ENCODE measurements around the gene TELO2.

TELO2 gene

GRCh38 chr16:1539720-1540555 lies 46.8 kb downstream of the TELO2 start:
- DNase-seq = peak; percentile 52

- no peak for DNase-seq
Measured at GRCh38 chr16:1540556-1540855, 47.3 kb downstream of the TELO2 start.

- no peak for DNase-seq
Measured at GRCh38 chr16:1541293-1542165, 48.4 kb downstream of the TELO2 start.

- DNase-seq = no peak
Measured at GRCh38 chr16:1542166-1542500, 49.0 kb downstream of the TELO2 start.

GRCh38 chr16:1542533-1542932 lies 49.4 kb downstream of the TELO2 start:
- DNase-seq = no peak

- no peak for DNase-seq
Measured at GRCh38 chr16:1543085-1543896, 50.1 kb downstream of the TELO2 start.

GRCh38 chr16:1545044-1546040 lies 52.2 kb downstream of the TELO2 start:
- DNase-seq = peak; percentile 14

GRCh38 chr16:1546430-1546829 lies 53.3 kb downstream of the TELO2 start:
- no peak for DNase-seq

- DNase-seq = no peak
Measured at GRCh38 chr16:1548233-1548632, 55.1 kb downstream of the TELO2 start.

- DNase-seq = no peak
Measured at GRCh38 chr16:1548727-1549126, 55.6 kb downstream of the TELO2 start.

- DNase-seq = no peak
Measured at GRCh38 chr16:1550069-1550468, 56.9 kb downstream of the TELO2 start.

GRCh38 chr16:1550696-1551095 lies 57.5 kb downstream of the TELO2 start:
- DNase-seq = no peak

GRCh38 chr16:1551166-1551565 lies 58.0 kb downstream of the TELO2 start:
- DNase-seq = no peak

- no peak for DNase-seq
Measured at GRCh38 chr16:1552129-1552528, 59.0 kb downstream of the TELO2 start.

- no peak for DNase-seq
Measured at GRCh38 chr16:1553946-1554825, 61.0 kb downstream of the TELO2 start.

- no peak for DNase-seq
Measured at GRCh38 chr16:1554826-1555445, 61.8 kb downstream of the TELO2 start.

- no peak for DNase-seq
Measured at GRCh38 chr16:1556254-1556653, 63.1 kb downstream of the TELO2 start.

- no peak for DNase-seq
Measured at GRCh38 chr16:1557074-1557473, 63.9 kb downstream of the TELO2 start.

GRCh38 chr16:1557576-1557975 lies 64.4 kb downstream of the TELO2 start:
- DNase-seq = no peak

GRCh38 chr16:1559446-1559975 lies 66.4 kb downstream of the TELO2 start:
- no peak for DNase-seq
